Nephron progenitor cell (in vitro differentiated cells): ENCODE data around the gene MYO7B.

Source experiments
- DNase-seq: peaks from one replicate; pipeline ENCODE4 v3.0.0; 2021
- H3K27ac Mint-ChIP-seq: 2 replicates; pipeline ENCODE4 v1.8.0; 2021; ENCODE audit warnings: mild to moderate bottlenecking, moderate library complexity, mixed read lengths
- H3K27me3 Mint-ChIP-seq: 2 replicates; pipeline ENCODE4 v1.8.0; 2021; ENCODE audit warnings: mild to moderate bottlenecking, low read depth, mixed read lengths; ENCODE audit not compliant: poor library complexity
- H3K36me3 Mint-ChIP-seq: 2 replicates; pipeline ENCODE4 v1.8.0; 2021; ENCODE audit warnings: low read depth, mixed read lengths
- H3K4me1 Mint-ChIP-seq: 2 replicates; pipeline ENCODE4 v1.8.0; 2021; ENCODE audit warnings: mixed read lengths
- H3K4me3 Mint-ChIP-seq: 2 replicates; pipeline ENCODE4 v1.8.0; 2021; ENCODE audit warnings: mild to moderate bottlenecking, moderate library complexity, mixed read lengths
- H3K9me3 Mint-ChIP-seq: 2 replicates; pipeline ENCODE4 v1.8.0; 2021; ENCODE audit warnings: mild to moderate bottlenecking, moderate library complexity, mixed read lengths
- TF ChIP-seq, protein P1 (sequence below): fragments of 200-600 bp; sonication (generic); IDR thresholded peaks from 2 replicates; pipeline ENCODE4 v1.5.0; 2021; ENCODE audit warnings: antibody characterized with exemption

Gene MYO7B

GRCh38 chr2:127535422-127535901 is at the start of gene MYO7B:
Gene MYO7B, plus strand, starts transcription at chr2:127535683. Its CDS starts 24,040 bp downstream, at chr2:127559723.
- H3K36me3 Mint-ChIP-seq = no peaks in the 10 kb centered on the region
- peak; percentile 46 for DNase-seq
- H3K27me3 Mint-ChIP-seq = peaks cover 57% of the 10 kb centered on the region
- TF ChIP-seq, protein P1, sequence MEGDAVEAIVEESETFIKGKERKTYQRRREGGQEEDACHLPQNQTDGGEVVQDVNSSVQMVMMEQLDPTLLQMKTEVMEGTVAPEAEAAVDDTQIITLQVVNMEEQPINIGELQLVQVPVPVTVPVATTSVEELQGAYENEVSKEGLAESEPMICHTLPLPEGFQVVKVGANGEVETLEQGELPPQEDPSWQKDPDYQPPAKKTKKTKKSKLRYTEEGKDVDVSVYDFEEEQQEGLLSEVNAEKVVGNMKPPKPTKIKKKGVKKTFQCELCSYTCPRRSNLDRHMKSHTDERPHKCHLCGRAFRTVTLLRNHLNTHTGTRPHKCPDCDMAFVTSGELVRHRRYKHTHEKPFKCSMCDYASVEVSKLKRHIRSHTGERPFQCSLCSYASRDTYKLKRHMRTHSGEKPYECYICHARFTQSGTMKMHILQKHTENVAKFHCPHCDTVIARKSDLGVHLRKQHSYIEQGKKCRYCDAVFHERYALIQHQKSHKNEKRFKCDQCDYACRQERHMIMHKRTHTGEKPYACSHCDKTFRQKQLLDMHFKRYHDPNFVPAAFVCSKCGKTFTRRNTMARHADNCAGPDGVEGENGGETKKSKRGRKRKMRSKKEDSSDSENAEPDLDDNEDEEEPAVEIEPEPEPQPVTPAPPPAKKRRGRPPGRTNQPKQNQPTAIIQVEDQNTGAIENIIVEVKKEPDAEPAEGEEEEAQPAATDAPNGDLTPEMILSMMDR = no peak
- no peak within 1 kb of the TSS for H3K4me3 Mint-ChIP-seq
- H3K4me1 Mint-ChIP-seq = peaks cover 22% of the 10 kb centered on the region
- H3K27ac Mint-ChIP-seq = no peak within 1 kb of the TSS
- H3K9me3 Mint-ChIP-seq = no peaks in the 10 kb centered on the region

DNA sequence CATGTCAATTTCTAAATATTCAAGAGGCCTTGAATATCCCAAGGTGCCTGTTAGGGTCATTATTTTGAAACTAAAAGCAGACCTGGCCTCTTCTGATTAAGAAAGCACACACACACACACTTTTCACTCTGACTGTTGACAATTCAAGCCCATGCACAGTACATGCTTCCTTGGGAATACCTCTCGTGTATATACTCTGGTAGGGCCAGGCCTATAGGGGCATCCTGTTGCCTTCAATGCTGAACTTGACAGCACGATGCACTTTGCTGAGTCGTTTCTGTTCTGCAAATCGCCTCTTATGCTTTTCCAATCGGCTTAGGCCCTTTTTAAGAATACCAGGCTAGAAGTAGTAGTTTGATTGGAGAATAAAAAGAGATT is 49.8 kb upstream of the MYO7B start:
- Mint-ChIP-seq H3K27me3 (no peaks in the 10 kb centered on the region), H3K36me3 (peaks cover 77% of the 10 kb centered on the region), H3K4me3 (no peak overlapping the region), H3K27ac (no peak overlapping the region), H3K9me3 (no peaks in the 10 kb centered on the region), H3K4me1 (no peaks in the 10 kb centered on the region)
- no peak for DNase-seq
- TF ChIP-seq, protein P1 = no peak

- no peak for DNase-seq
- Mint-ChIP-seq H3K9me3 (no peaks in the 10 kb centered on the region), H3K27me3 (no peaks in the 10 kb centered on the region), H3K4me1 (no peaks in the 10 kb centered on the region), H3K27ac (peak overlapping the region; percentile 5), H3K36me3 (peaks cover 78% of the 10 kb centered on the region), H3K4me3 (no peak overlapping the region)
- TF ChIP-seq, protein P1 = no peak
Observed at GRCh38 chr2:127486247-127487058, 49.0 kb upstream of the MYO7B start.

DNA sequence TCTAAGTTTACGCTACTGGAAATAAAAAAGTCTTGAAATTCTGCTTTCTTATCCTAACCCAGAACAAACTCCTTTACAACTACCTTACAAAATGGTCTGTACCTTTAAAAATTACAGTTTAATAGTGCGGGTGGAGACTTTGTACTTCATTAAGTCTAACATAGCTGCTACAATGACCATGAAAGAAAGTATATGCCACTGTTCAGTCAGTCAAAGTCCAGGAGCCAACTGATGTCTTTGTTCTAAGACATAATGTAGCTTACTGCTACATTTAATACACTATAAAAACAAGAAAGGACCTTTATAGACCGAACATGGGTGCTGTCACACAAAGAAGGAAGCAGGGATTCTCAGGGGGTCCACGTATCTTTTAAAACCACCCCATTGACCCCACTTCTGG is 45.2 kb upstream of the MYO7B start:
- DNase-seq = no peak
- TF ChIP-seq, protein P1 = no peak
- Mint-ChIP-seq H3K27ac (no peak overlapping the region), H3K4me1 (no peaks in the 10 kb centered on the region), H3K36me3 (peaks cover 82% of the 10 kb centered on the region), H3K9me3 (no peaks in the 10 kb centered on the region), H3K4me3 (no peak overlapping the region), H3K27me3 (no peaks in the 10 kb centered on the region)

DNA sequence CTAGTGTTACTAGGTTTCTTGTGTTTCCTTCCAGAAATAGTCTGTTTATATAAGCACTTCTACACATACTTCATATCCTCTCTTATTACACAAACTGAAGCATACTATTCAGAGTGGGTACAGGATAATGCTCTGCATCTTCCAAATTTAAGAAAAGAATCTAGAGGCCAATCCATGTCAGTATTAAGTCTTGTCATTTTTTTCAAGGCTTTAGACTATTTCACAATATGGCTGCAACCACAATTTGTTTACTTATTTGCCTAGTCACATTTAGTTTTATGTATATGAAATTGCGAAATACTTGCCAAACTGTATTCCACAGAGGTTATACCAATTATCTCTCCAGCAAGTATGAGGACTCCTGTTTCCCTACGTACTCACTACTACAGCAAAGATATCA is 37.1 kb upstream of the MYO7B start:
- Mint-ChIP-seq H3K4me1 (no peaks in the 10 kb centered on the region), H3K9me3 (no peaks in the 10 kb centered on the region), H3K27me3 (no peaks in the 10 kb centered on the region), H3K4me3 (no peak overlapping the region), H3K27ac (no peak overlapping the region), H3K36me3 (peaks cover 85% of the 10 kb centered on the region)
- TF ChIP-seq, protein P1 = no peak
- DNase-seq = no peak

- peaks cover 72% of the 10 kb centered on the region for H3K36me3 Mint-ChIP-seq
- DNase-seq = no peak
- peaks cover 8% of the 10 kb centered on the region for H3K4me1 Mint-ChIP-seq
- H3K27me3 Mint-ChIP-seq = no peaks in the 10 kb centered on the region
- H3K27ac Mint-ChIP-seq = no peak overlapping the region
- TF ChIP-seq, protein P1 = no peak
- H3K9me3 Mint-ChIP-seq = no peaks in the 10 kb centered on the region
- no peak overlapping the region for H3K4me3 Mint-ChIP-seq
Observed at GRCh38 chr2:127503491-127503890, 32.0 kb upstream of the MYO7B start.
